Measurements from ENCODE around the gene ESR1.

- TF ChIP-seq CTCF (IDR thresholded peaks at IDR 0.05; ENCODE audit: insufficient read depth, low read depth, low read length) (no peak), EZH2 (IDR thresholded peaks at IDR 0.05; ENCODE audit: insufficient read depth, low read length) (no peak)
Measured at GRCh38 chr6:151876122-151876521, 68.6 kb downstream of the ESR1 start.
